ENCODE results near the gene TTLL4.

GRCh38 chr2:218679119-218679518 lies 31.5 kb upstream of the TTLL4 start:
- TF ChIP-seq, protein P1, sequence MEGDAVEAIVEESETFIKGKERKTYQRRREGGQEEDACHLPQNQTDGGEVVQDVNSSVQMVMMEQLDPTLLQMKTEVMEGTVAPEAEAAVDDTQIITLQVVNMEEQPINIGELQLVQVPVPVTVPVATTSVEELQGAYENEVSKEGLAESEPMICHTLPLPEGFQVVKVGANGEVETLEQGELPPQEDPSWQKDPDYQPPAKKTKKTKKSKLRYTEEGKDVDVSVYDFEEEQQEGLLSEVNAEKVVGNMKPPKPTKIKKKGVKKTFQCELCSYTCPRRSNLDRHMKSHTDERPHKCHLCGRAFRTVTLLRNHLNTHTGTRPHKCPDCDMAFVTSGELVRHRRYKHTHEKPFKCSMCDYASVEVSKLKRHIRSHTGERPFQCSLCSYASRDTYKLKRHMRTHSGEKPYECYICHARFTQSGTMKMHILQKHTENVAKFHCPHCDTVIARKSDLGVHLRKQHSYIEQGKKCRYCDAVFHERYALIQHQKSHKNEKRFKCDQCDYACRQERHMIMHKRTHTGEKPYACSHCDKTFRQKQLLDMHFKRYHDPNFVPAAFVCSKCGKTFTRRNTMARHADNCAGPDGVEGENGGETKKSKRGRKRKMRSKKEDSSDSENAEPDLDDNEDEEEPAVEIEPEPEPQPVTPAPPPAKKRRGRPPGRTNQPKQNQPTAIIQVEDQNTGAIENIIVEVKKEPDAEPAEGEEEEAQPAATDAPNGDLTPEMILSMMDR (IDR thresholded peaks at IDR 0.05; ENCODE audit: low read length): no peak
- TF ChIP-seq EZH2 (IDR thresholded peaks at IDR 0.05; ENCODE audit: borderline replicate concordance, low read length): no peak
